Hematopoietic multipotent progenitor cell treated with erythropoietin and hydrocortisone succinate and interleukin-3 and kit ligand, for 6 days (in vitro differentiated cells): ENCODE measurements around the gene H2AZ2.
"Not testable (repeated sequence)": the region's sequence is repeated elsewhere in the genome, so short reads cannot be mapped to it uniquely, and the experiment has no call there.

Source experiments
- DNase-seq: peaks from one replicate; pipeline ENCODE4 v3.0.0-alpha.2; 2015

Gene H2AZ2

GRCh38 chr7:44870336-44870735, 22.4 kb upstream of the H2AZ2 start:
- DNase-seq, result not testable (repeated sequence)

DNA sequence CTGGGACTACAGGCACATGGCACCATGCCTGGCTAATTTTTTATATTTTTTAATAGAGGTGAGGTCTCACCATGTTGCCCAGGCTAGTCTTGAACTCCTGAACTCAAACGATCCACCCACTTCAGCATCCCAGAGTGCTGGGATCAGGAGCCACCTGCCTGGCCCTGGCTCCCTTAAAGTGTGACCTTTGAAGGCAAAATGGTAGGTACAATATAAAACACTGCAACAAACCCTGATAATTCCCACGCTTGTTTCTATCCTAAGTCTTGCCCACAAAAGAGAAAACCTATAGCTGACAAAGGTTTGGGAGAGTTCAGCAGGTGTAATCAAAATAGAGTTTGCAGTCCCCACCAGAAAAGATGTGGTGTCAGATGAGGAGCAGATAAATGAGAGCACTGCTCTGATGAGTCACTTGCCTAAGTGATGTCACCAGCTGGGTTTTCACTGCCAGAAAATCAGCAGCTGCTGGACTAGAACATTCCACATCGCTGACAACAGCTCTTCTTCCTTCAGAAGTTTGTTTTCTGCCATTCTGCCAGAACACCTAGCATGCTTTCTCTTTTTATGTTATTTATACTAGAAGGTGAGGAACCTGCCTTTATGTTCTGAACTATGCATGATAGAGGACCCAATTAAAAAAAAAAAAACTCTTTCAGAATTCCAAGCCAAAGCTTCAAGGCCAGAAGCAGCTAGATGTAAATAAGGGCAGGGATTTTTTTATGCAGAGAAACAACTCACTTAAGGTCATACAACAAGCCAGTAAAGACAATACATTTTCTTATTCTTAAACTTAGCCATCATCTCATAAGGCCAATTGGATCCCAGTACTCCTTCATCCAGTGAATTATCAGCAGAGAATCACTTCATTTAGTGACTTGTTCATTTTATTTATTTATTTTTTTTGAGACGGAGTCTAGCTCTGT, 19.4 kb upstream of the H2AZ2 start:
- DNase-seq, result peak; percentile 22

DNA sequence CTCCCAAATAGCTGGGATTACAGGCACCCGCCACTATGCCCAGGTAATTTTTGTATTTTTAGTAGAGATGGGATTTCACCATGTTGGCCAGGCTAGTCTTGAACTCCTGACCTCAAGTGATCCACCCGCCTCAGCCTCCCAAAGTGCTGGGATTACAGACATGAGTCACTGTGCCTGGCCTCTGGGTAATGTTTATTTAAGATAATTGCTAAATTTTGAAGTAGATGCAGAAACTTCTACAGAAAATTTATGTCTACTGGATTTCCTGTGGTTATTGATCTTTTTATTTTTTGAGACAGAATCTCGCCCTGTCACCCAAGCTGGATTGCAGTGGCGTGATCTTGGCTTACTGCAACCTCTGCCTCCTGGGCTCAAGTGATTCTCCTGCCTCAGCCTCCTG, 14.1 kb upstream of the H2AZ2 start:
- not testable (repeated sequence) for DNase-seq

DNA sequence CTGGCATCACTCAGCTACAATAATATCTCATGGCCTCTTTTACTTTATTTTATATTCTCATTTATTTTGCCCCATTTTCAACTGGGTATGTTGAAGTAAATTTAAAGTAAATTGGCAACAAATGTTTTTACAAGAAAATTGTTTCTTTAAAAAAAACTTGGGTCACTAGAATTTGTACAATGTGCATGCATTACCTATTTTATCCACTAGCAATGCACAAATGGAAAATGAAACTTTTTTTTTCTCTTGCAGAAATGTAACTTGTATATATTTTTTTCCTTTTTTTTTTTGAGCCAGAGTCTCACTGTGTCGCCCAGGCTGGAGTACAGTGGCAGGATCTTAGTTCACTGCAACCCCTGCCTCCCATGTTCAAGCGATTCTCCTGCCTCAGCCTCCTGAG, 10.3 kb upstream of the H2AZ2 start:
- DNase-seq, result peak; percentile 40

DNA sequence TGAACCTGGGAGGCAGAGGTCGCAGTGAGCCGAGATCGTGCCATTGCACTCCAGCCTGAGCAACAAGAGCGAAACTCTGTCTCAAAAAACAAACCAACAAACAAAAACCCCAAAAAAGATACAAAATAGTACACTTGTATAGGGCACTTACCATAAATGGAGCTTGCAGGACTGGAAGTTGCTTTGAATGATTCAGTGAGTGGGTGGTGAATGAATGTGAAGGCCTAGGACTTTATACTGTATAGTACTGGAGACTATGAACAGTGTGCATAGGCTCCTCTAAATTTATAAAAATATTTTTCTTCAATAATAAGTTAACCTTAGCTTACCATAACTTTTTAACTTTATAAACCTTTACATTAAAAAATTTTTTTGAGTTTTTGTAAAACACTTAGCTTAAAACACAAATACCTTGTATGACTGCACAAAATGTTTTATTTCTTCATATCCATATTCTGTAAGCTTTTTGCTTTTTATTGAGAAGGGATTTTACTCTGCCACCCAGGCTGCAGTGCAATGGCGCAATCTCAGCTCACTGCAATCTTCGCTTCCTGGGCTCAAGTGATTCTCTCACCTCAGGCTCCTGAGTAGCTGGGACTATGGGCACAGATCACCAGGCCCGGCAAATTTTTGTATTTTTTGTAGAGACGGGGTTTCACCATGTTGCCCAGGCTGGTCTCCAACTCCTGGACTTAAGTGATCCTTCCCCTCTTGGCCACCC, 6.9 kb upstream of the H2AZ2 start:
- DNase-seq, result no peak

DNA sequence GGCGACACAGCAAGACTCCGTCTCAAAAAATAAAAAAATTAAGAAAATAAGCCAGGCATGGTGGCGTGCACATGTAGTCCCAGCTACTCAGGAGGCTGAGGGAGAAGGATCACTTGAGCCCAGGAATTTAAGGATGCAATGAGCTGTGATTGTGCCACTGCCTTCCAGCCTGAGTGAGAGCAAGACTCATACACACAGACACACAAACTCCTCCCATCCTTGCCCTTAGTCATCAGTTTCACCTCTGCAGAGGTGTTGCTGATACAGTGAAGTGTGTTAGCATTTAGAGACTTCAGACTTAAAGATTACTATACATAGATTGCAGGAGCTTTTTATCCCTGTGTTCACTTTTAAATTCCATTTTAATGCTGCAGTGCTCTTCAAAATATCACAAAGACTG, 5.5 kb upstream of the H2AZ2 start:
- DNase-seq, result no peak

GRCh38 chr7:44852590-44852989, 4.7 kb upstream of the H2AZ2 start:
- DNase-seq, result no peak

DNA sequence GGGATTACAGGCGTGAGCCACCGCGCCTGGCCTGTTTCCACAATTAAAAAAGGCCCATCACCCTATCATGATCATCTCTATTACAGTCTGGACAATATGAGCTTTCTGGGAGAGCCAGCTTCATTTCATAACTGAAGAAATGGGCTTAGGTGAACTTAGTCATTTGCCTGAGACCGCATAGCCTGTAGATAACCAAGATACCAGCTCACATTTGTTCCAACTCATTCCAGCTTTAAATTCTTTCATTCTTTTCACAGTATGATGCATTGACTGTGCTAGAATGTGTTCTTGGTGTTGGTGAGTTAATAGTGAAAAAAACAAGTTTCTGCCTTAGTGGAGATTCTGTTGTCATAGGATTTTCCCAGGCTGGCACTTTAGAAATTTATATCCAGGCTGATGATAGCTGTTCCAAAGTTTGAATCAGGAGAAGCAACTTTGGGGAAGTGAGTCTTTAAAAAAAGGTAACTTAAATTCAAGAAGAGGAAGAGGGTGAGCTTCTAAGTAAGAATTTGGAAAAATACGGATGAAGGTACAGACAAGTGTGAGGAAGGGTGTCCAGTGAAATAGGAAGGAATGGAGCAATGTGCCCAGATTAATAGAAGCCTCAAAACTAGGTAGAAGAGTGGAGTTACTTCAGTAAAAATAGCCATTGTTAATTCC, 2.1 kb upstream of the H2AZ2 start:
- DNase-seq, result peak; percentile 46

GRCh38 chr7:44849259-44849884, 1.5 kb upstream of the H2AZ2 start:
- DNase-seq, result no peak

DNA sequence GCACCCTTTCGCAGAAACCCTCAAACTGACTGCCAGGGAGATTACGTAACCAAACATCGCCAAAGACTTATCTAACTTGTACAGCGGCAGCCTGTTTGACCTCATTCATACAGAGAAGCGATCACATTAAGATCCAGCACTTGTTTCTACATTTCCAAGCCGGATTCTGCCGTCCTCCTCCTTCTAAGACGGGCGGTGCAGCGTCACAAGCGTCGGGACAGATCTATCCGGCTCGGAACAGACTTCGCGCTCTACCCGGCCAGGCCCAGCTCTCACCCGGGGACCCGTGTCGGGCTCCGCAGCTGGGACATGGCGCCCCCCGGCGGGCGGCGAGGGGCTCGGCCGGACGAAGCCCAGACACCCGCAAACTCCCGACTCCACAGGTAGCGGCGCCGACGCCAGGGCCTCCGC, 373 bp downstream of the H2AZ2 start:
- no peak for DNase-seq

DNA sequence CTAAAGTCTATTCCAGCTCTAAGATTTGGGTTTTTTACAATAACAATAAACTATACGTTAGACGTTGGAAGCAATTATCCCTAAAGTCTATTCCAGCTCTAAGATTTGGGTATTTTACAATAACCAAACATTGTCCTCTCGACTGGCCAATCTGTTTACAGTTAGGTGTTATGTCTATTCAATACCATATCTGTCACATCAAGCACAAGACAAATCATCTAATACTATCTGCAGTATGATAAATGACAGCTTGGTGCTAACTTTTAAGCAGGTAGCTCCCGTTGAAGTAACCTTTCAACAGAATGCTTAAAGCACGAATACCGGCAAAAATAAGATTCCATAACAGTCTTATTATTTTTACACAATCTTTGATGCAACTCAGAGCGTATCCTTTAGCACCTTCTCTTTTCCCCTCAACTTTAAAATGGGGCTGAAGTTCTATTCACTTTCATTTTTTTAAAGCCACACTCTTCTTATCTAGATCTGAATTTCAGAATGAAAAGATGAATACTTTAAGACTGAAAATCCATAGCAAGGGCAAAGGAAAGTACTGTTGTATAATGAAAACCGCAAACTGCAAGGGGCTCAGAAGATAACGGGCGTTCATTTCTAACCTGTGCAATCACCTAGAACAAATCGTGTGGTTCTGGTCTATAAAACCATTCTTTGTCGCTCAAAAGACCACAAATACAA, 925 bp downstream of the H2AZ2 start:
- peak; percentile 97 for DNase-seq

- not testable (repeated sequence) for DNase-seq
Observed at GRCh38 chr7:44846390-44846789, 1.5 kb downstream of the H2AZ2 start.

DNA sequence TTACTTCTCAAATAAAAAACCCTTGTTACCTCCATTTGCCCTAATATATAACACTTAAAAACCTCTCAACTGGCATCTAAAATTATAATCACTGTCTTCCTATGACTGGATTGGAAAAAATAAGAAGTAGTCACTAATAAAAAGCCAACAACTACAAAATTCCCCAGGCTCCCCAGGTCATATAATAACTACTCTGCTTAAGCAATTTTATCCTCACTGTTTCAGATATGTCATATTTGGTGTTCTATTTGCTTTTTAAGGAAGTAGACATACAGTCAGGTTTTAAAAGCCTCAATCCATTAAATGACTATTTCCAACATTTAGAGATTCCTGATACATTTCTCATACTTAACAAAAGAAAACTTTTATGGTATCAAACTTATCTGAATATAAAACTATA, 2.4 kb downstream of the H2AZ2 start:
- no peak for DNase-seq

- DNase-seq, result not testable (repeated sequence)
Observed at GRCh38 chr7:44843440-44843839, 4.4 kb downstream of the H2AZ2 start.

GRCh38 chr7:44842675-44843074, 5.2 kb downstream of the H2AZ2 start:
- DNase-seq, result not testable (repeated sequence)

DNA sequence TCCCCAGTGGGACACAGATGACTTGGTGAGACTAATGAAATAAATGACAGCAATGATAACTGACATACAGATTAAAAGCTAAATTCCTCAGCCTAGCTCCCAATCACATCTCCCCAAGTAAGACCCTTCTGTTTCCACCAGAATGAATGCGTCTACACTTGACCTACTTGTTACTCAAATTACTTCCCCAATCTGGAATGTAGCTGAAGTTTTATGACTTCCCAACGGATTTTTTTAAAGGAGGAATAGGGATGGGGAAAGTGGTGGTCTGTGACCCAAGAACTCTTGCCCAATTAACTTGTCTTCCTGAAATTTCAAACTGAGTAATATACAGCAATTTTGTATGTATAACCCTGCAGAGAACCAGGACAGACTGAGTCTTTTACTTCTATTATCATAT, 9.1 kb downstream of the H2AZ2 start:
- no peak for DNase-seq

DNA sequence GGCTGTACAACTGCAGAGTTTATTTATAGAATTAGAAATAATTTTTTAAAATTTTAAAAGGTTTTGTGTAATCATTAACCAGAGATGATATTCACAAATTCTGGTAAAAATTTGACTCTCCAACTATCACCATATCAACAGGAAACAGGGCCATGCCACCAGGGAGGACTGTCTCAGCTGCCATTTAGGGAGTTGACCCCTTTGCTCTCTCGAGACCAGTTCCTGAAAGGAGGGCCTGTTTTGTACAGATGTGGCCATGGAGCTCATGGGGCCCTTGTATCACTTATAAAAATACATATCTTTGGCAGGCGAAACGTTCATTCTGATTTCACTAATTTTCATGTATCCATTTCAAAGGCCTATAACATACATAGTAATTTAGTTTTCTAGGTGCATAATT, 20.3 kb downstream of the H2AZ2 start:
- peak; percentile 57 for DNase-seq

- peak; percentile 14 for DNase-seq
Observed at GRCh38 chr7:44824894-44825526, 22.9 kb downstream of the H2AZ2 start.

DNA sequence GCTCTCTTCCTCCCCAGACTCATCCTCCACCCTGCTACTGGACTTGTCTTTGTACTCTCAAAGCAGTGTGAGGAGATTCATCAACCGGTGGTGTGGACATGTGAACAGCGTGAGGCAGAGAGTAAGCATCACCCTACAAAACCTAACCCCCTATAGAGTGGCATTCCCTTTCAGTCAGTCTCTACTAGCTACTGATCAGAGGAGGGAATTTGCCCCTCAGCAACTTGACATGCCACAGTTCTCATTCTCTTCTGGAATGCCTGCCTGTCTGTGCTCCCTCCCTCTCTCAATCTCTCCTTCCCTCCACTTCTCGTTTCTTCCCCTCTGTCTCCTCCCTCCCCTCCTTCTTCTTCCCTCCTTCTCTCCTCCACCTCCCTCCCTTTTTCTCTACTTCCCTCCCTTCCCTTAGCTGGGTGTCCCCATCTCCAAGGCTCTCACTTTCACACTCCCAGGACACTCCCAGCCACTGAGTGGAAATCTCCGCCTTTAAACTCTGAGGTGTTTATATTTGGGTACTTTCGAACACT, 24.6 kb downstream of the H2AZ2 start:
- DNase-seq, result peak; percentile 2

- peak; percentile 3 for DNase-seq
Observed at GRCh38 chr7:44819292-44819691, 28.6 kb downstream of the H2AZ2 start.

DNA sequence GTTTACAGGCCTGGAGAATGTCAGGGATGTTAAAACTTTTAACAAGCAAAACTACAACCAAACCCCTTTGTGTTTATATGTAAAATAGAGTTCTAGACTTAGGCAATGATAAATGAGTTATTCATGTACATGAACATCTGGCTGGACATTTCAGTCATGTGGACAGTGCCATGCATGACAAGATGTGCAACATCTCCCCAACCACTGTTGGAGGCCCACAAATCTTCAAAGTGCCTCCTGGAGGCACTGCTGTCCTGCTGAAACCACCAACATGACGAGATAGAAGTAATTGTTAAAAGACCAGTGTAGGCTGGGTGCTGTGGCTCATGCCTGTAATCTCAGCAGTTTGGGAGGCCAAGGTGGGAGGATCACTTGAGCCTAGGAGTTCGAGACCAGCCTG, 33.0 kb downstream of the H2AZ2 start:
- DNase-seq, result no peak

DNA sequence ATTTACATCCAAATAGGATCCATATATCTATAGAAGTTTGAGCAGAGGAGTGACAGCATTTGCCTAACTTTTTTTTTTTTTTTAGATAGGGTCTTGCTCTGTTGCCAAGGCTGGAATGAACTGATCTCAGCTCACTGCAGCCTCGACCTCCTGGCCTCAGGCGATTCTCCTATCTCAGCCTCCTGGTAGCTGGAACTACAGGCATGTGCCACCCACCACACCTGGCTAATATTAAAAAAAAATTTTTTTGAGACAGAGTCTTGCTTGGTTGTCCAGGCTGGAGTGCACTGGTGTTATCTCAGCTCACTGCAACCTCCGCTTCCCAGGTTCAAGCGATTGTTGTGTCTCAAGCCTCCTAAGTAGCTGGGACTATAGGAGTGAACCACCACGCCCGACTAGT, 36.3 kb downstream of the H2AZ2 start:
- DNase-seq, result no peak
